LoVo (cell line): ENCODE data around the gene MORN1.
A peak's percentile ranks its signal among the peaks of the same experiment; 100 is the strongest.

Source experiments
- DNase-seq: peaks from one replicate; pipeline ENCODE4 v3.0.0-alpha.2; 2016; ENCODE audit warnings: low spot score

MORN1 gene

DNA sequence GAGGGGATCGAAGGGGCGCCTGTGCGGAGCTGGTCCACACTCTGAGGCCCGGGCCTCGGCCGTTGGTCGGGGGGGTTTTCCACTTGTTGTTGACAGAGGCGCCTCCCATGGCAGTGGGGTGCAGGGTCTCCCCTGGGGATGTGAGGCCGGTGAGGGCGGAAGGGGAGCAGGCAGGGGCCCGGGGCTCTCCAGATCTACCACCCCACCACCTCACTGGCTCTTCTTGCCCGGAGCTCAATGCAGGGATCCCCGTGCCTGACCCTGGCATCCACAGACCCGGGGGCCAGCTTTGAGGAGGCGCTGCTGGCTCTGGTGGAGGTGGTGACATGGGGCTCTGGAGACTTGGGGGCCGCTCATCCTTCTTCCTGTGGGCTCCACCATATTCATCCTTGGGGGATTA is 28.1 kb upstream of the MORN1 start:
- DNase-seq: no peak

DNA sequence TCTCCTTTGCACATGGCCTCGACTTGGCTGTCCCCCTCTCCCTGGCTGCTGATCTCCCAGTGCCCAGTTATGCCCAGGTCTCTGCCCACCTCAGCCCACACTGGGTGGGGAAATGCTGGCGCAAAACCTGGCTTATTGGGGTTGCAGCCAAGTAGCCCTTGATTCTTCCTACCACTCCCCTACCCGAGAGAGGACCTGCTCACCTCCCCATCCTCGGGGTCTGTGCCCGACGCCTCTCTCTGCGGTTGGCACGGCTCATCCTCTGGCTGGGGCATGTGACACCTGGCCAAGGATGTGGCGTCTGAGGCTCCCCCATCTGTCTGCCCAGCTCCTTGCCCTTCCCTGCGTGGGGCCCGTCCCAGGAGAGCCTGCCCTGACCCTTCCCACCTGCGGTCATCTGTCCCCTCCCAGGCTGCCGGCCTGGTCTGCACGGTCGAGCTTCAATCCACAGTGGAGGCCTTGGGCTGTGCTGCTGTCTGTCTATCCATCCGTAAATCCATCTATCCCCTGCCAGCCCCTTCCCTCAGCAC is 27.5 kb upstream of the MORN1 start:
- no peak for DNase-seq

DNA sequence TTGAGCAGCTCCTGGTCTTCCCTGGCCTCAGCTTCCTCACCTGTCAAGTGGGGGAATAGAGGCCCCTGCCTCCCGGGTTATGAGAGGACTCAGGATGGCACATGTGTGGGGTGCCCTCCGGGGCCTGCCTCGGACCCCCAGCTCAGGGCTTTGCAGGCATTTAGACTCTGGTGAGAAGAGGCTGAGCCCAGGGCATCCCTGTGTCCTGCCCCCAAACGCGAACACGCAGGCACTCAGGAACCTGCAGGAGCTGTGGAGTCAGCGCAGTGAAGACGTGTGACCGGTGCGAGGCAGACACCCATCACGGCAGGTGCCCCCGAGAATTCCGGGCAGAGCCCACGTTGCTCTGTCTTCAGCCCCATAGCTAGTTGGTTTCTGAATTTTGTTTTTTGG is 26.5 kb upstream of the MORN1 start:
- no peak for DNase-seq

DNA sequence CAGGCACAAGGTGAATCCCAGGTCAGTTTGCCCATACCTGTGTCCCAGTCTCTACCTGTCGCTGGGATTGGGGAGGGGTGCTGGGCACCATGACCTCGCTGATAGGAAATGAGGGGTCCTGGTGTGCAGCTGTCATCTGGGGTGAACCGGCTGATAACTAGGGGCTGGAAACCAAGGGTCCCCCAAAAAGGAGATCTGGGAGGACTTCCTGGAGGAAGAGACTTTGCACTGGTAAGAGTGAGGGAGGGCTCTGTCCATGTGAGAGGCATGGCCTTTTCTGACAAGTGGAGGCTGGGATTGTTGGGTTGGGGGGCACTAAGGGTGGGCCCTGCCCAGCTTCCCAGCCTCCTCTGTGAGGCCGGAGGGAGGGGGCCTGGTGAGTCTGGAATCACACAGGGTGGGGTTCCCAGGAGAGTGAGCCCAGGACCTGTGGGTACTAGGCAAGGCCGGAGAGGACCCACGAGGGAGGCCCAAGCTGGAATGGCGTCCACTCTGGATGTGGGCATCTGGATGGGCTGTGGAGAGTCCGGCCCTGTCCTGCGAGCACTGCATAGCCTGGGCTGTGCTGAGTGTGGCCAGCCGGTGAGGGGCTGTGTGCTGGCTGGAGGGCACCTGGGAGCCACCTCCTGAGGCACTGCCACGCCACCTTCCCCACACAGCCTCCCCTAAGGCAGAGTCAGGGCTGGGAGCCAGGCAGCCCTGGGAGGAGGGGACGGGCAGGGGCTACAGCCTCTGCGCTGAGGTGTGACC is 25.9 kb upstream of the MORN1 start:
- no peak for DNase-seq

DNA sequence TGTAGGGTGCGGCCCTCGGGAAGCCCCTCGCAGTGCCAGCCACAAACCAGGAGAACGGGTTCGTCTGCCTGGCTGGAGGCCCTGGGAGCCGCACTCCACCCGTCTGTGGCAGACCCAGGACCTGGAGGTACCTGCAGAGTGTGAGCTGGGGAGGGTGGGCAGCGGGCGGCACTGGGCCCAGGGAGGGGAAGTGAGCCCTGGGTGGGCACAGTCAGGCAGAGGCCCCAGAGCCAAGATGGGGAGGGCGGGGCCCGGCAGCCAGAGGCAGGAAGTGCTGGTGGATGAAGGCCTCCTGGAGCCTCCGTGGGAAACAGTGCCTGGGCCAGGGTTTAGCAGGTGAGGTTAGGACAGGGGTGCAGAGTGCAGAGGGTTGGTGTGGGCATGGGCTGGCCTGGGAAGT is 25.0 kb upstream of the MORN1 start:
- no peak for DNase-seq

DNA sequence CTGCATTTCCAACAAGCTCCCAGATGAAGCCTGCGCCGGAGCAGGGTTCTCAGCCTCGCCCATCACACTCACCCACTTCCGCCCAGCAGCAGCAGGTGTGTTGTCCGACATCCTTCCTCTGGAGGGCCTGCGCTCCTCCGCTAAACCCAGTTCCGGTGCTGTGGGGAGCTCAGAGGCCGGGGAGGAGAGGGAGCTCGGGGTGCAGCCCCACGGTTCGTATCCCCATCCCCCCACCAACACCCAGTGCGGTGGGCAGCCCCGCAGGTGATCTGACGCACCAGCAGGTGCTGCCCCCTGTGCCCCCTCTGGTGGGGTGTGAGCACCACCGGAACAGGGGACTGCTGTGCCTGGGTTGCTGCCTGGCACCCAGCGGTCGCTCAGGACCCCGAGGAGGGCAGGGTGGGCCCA is 24.5 kb upstream of the MORN1 start:
- no peak for DNase-seq

DNA sequence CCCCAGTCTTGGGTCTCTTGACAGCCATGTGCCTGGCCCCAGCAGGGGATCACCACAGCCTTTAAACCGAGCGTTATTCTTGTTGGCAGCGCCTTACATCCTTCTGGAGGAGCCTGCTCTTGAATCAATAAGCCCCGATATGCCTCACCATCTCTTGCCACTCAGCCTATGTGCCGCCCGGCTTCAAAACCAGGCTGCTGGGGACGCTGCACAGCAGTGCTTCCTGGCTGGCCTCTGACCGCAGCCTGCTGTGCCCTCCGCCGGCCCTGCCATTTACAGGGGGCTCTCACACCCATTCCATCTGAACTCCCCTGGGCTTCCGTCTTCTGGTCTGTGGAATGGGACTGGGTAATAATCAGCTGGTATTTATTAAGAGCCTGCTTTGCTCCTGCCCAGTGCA is 24.0 kb upstream of the MORN1 start:
- no peak for DNase-seq

DNA sequence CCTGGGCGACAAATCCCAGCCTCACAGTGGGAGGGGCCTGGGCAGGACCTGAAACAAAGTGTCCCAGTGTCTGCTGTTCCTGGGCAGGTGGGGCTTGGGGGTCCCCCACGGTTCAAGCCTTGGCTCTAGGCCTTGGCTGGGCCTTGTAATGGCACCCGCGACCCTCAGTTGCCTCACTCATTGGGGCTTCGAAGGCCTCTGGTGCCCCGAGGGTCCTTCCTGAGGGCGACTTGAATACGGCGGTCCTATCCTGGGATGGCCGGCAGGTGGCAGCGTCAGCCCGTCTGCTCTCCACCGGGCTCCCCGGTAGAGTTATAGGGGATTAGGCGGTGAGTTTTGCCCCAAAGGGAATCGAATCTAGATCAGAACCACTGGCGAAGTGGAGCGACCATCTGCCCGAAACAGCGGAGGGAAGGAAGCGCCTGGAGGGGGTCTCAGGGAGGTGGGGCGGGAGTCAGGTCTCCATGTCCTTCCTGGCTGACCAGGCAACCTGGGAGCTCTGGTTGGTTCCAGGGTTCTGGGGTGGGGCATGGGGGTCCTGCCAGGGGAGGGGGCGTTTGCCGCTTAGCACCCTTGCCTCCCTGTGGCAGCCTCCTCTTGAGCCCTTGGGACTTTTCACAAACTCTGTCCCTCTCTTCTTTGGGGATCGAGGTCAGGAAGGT is 23.1 kb upstream of the MORN1 start:
- peak; percentile 74 for DNase-seq

DNA sequence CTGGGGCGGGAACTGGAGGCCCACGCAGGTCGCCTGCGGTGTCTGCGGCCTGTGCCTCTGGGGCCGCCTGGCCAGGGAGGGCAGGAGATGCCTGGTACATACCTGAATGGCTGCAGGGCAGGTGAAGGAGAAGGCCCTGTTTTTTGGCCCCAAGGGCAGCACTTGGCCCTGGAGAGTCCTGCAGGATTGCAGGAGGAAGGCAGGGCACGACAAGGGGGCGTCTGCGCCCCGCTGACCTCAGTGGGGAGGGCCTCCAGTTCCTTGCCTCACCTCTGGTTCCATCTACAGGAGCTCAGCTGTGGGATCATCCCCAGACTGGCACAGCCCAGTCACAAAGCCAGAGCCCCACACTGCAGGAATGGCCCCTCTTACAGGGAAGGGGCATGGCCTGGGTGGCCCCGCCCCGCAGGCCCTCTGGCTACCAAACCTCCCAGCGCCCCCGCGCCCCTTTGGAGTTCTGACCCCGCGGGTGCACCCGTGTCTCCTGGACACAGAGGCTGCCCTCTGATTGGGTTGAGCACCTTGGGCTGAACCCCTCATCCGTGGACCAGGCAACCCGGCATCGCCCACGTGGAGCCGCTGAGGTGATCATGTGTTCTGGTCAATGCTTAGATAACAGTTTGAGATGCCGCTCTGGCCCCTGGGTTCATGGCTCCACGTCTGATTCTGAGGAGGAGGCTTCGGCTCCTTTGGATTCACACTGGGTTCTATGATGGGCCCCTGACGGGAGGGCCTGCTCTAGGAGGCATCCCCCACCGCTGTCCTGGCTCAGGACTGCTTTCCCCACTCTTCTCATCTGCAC is 22.3 kb upstream of the MORN1 start:
- peak; percentile 24 for DNase-seq

DNA sequence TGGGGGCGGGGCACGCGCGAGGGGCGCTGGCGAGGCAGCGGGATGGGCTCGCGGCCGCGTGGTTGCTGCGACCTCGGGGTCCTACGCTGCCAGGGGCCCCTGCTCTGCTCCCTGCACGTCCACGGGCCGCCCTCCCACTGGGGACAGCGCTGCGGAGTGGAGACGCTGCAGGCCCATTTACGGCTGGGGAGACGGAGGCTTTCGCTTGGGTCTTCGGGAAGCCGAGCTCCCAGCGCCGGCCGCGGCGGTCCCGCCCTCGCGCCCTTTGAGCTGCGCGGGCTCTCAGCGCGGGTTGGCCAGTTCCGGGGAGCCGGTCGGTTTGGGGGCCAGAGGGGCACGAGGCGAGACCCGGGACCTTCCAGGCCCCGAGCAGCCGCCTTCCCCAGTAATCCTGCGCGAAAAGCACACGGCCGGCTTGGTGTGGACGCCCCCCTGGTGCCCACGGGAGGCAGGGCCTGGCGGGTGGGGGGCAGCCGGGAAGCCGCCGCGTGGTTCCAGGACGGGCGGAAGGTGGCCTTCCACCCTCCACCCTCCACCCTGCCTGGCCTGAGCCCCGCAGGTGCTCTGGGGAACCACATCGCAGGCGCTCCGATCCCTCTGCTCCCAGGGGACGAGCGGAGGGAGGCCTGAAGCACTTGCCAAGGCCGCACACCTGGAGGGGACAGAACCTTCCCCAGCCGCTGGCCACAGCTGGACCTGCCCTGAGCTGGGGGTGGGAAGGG is 21.6 kb upstream of the MORN1 start:
- peak; percentile 59 for DNase-seq

DNA sequence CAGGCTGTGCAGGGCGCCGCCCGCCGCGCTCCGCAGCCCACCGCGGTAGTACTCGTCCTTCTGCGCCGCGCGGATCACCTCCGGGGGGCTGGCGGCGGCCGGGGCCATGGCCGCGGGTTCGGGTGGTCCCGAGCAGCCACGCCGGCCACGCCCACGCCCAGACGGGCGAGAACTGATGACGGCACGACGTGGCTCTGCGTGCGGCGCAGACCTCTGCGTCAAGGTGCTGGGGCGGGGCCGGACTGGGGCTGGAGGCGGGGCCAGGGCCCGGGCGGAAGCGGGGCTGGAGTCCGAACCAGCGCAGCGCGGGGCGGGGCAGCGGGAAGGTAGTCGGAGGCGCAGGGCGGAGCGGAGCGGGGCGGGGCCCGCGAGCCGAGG is 21.0 kb upstream of the MORN1 start, which contains the start of gene PEX10:
TSS of gene PEX10 (minus strand) at position 170 of the 378 bp plus-strand sequence. CDS start at position 108, 62 bp downstream.
- DNase-seq: peak; percentile 95

DNA sequence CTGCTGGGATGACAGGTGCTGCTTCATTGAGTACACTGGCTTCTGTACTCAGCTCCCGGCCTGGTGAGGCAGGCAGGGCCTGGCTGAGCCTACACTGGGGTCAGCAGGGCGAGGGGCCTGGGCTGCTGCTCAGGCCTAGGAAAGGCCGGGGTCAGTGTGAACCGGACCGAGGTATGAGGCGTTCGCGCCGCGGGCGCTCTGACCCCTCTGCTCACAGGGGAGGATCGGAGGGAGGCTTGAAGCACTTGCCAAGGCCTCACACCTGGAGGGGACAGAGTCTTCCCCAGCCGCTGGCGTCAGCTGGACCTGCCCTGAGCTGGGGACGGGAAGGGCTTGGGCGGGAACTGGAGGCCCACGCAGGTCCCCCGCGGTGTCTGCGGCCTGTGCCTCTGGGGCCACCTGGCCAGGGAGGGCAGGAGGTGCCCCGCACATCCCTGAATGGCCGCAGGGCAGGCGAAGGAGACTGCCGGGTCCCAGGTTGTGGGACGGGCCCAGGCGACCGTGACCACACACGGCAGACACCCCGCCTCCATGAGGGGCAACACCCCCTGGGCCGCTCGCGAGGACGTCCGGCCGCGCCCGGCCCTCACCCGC is 20.5 kb upstream of the MORN1 start:
- peak; percentile 36 for DNase-seq

DNA sequence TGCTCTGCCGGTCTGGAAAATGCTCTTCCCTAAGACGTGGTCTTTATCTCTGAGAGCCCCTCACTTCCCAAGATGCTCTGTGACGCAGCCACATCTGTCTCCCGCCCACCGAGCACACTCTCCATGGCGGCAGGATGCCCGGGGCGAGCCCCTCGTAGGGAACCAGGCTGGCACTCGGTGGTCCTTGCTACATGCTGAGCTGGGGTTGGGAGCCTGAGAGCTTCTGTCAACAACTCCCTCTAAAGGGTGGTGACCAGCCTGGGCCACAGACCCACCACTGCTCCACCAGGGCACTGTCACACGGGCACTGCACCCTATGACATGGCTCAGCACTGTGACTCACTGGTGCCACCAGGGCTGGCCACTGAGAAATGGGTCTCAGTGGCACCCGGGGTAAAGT is 18.4 kb upstream of the MORN1 start:
- no peak for DNase-seq

DNA sequence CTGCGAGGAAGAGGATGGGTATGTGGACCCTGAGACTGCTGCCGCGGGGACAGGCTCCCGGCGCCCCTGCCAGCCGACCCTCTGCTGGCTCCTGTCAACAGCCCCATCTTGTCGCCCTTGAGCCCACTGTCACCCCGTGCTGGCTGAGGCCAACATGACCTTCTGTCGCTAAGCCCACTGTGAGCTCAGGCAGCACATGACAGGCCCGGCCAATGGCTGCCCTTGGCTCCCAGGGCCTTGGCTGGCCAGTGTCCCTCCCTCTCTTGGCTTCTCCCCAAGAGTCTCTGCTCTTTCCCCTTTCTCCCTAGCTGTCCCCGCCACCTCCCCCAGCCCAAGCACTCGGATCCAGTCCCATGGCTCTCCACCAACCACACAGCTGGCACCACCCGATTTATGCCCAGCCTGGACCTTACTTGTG is 17.5 kb upstream of the MORN1 start:
- no peak for DNase-seq

DNA sequence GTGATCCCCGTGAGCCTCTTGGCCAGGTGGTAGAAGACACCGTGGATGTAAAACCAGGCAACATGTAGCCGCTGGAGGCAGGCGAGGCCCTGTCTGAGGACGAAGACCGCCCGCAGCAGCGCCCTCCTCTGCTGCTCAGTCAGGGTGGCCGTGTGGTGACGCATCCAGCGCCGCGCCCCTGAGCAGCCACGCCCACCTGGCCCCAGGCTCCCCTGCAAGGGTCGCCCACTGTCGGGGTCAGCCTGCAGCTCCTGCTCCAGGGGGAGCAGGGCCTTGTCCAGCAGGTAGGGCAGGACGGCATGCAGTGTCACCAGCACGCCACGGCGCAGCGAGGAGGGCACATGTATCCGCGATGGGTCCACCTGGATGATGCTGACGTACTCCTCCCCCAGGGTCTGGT is 17.1 kb upstream of the MORN1 start:
- no peak for DNase-seq

DNA sequence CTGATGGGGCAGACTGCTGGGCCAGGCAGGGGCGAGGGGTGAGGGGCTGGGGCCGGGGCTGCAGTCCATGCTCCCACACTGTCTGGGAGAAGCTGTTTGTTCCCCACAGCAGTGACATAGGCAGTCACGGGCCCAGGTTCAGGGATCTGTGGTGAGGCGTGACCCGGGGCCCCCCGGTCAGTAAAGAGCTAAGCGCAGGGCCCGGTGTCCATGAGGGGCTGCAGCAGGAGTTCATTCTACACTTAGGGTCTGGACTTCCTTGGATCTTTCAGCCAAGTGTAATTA is 16.6 kb upstream of the MORN1 start:
- no peak for DNase-seq

DNA sequence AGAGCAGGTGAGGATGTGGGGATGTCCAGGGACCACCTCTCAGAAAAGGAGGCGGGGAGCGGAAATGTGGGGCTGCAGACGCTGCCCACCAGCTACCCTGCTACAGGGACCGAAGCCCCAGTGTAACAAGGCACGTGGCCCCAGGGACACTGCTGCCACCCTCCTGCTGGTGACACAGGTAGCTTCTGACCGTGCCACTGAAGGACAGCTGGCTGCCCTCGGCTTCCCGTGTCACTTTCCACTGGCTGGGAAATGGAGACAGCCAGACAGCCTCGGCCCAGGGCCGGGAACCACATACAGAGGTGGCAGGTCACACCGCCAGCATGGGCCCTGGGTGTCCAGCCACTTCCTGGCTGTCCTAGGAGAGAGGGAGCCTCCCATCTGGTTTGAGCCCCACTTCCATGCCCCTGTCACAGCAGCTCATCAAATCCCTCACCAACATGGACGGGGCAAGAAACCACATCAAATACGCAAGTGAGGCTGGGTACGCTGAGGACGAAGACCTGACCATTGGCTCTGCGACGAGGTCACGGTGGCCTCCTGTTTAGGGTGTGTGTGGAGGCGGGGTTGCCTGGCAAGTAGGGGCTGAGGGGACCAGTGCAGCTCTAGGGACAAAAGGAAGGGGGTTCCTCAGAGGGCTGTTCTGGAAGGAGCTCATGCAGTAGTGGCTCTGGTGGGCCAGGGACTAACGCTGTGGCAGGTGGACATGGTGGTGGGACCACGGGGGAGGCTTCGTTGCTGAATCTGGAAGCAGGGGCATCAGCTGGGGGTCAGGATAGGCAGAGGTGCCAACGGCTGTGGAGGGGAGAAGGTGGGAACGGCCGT is 16.0 kb upstream of the MORN1 start:
- DNase-seq: no peak

DNA sequence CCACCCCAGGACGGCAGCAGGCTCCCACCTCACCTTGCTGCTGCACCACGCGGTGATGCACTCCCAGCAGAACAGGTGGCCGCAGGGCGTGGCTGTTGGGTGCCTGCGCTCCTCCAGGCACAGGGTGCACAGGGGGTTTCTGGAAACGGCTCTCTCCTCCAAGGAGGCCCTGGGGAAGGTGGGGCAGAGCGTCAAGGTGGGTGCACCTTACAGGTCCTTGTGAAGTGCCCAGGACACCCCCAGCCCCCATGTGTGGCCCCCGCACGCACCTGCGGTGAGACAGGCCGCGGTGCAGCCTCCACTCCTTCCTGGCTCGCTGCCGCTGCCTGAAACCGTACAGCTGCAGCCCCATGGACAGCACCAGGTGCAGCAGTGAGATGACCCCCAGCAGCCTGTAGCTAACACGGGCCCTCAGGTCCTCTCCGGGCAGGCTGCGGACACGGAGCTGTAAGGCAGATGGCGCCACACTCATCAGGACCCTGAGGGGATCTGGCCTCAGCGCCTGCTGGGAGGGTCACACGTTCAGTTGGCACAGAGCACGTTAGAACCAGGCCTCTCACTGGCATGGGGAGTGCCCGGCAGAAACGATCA is 15.2 kb upstream of the MORN1 start:
- DNase-seq: no peak

DNA sequence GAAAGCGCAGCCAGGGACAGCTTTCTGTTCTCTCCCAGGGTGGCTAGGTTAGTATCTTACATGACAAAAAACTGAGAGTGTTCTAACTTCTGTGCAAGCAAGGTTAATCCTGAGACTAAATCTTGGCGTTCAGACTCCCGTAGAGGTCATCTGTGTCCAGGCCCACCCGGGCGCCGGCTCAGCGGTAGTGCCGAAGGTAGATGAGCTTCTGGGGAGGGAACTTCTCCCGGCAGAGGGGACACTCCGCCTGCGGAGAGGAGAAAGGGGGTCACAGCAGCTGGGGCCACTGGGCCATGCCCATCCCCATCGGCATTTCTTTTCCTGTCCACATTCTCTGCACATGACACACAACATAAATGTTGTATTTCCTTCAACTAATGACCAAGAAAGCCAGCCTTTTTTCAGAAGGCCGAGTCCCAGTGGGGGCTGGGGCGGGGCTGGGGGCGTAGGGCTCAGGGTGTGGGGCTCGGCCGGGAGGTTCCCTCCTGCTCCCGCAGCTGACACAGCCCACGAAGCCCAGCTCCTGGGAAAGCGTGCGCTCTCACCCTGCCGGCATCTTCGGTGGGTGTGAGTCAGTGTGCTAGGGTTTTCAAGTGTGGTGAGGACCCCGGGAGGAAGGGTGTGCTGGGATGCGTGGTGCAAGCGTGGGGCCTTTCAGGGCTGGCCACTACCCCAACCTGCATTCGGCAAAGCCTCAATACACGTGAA is 14.4 kb upstream of the MORN1 start:
- DNase-seq: no peak
